ENCODE results near the gene TMEM131.
A peak's percentile ranks its signal among the peaks of the same experiment; 100 is the strongest.
"Not testable (repeated sequence)": the region's sequence is repeated elsewhere in the genome, so short reads cannot be mapped to it uniquely, and the experiment has no call there.

TMEM131 gene
- long read RNA-seq, full-length matches to known transcripts = 1 of 23 reads
- long read RNA-seq, partial matches to known transcripts = 16 of 23 reads
- long read RNA-seq, other reads (novel, unspliced or antisense) = 6 of 23 reads

- no peak for TF ChIP-seq SPI1 (IDR thresholded peaks at IDR 0.05; ENCODE audit: borderline replicate concordance, low read depth)
- peak; percentile 50 for TF ChIP-seq REST (IDR thresholded peaks at IDR 0.05; ENCODE audit: insufficient replicate concordance, low read depth)
- TF ChIP-seq, protein P1, sequence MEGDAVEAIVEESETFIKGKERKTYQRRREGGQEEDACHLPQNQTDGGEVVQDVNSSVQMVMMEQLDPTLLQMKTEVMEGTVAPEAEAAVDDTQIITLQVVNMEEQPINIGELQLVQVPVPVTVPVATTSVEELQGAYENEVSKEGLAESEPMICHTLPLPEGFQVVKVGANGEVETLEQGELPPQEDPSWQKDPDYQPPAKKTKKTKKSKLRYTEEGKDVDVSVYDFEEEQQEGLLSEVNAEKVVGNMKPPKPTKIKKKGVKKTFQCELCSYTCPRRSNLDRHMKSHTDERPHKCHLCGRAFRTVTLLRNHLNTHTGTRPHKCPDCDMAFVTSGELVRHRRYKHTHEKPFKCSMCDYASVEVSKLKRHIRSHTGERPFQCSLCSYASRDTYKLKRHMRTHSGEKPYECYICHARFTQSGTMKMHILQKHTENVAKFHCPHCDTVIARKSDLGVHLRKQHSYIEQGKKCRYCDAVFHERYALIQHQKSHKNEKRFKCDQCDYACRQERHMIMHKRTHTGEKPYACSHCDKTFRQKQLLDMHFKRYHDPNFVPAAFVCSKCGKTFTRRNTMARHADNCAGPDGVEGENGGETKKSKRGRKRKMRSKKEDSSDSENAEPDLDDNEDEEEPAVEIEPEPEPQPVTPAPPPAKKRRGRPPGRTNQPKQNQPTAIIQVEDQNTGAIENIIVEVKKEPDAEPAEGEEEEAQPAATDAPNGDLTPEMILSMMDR (IDR thresholded peaks at IDR 0.05; ENCODE audit: insufficient read depth, low read length) = no peak
- peak; percentile 48 for TF ChIP-seq POLR2AphosphoS5 (IDR thresholded peaks at IDR 0.05; ENCODE audit: low read depth)
- TF ChIP-seq GABPA (IDR thresholded peaks at IDR 0.05; ENCODE audit: low read depth) = no peak
- Histone ChIP-seq H3K4me3 (replicated peaks; ENCODE audit: insufficient read depth, low read length) (peak within 1 kb of the TSS; percentile 68), H3K27me3 (ENCODE audit: insufficient read depth, poor library complexity, severe bottlenecking) (no peaks in the 10 kb centered on the region), H3K27ac (replicated peaks) (peak within 1 kb of the TSS; percentile 88)
- peak; percentile 87 to 95 for DNase-seq (ENCODE audit: low read depth in 1 of 2, low spot score in 1 of 2)
Observed at GRCh38 chr2:97995734-97996624, at the start of gene TMEM131. Gene TMEM131, minus strand, starts transcription at chr2:97995948. Its CDS starts 286 bp downstream, at chr2:97995662.

GRCh38 chr2:98044730-98045129 lies 49.0 kb upstream of the TMEM131 start:
- DNase-seq (ENCODE audit: low read depth in 1 of 2, low spot score in 1 of 2); H3K27ac ChIP-seq (replicated peaks); H3K4me3 ChIP-seq (replicated peaks; ENCODE audit: insufficient read depth, low read length); H3K27me3 ChIP-seq (ENCODE audit: insufficient read depth, poor library complexity, severe bottlenecking): not testable (repeated sequence)

DNA sequence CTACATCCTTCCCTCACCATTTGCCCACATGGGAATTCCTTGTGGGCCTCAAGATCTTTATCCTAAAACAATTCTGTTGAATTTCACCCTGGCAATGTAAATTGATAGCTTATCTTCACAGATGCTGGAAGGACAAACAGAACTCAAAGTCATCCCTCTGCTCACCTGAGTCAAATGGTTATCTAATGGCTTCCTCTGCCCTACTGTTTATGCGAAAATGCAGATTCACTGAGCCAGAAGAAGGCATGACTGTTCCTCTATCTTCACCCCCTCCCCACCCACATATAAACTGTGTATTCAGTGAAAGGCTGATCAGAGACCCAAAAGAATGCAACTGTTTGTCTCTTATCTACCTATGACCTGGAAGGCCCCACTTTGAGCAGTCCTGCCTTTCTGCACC lies 47.4 kb upstream of the TMEM131 start:
- TF ChIP-seq SPI1 (IDR thresholded peaks at IDR 0.05; ENCODE audit: borderline replicate concordance, low read depth) (no peak), GABPA (IDR thresholded peaks at IDR 0.05; ENCODE audit: low read depth) (no peak), POLR2AphosphoS5 (IDR thresholded peaks at IDR 0.05; ENCODE audit: low read depth) (no peak), REST (IDR thresholded peaks at IDR 0.05; ENCODE audit: insufficient replicate concordance, low read depth) (no peak)
- TF ChIP-seq, protein P1 (IDR thresholded peaks at IDR 0.05; ENCODE audit: insufficient read depth, low read length) = no peak
- Histone ChIP-seq H3K27ac (replicated peaks) (no peak overlapping the region), H3K27me3 (ENCODE audit: insufficient read depth, poor library complexity, severe bottlenecking) (no peaks in the 10 kb centered on the region), H3K4me3 (replicated peaks; ENCODE audit: insufficient read depth, low read length) (no peak overlapping the region)
- DNase-seq (ENCODE audit: low read depth in 1 of 2, low spot score in 1 of 2) = no peak

DNA sequence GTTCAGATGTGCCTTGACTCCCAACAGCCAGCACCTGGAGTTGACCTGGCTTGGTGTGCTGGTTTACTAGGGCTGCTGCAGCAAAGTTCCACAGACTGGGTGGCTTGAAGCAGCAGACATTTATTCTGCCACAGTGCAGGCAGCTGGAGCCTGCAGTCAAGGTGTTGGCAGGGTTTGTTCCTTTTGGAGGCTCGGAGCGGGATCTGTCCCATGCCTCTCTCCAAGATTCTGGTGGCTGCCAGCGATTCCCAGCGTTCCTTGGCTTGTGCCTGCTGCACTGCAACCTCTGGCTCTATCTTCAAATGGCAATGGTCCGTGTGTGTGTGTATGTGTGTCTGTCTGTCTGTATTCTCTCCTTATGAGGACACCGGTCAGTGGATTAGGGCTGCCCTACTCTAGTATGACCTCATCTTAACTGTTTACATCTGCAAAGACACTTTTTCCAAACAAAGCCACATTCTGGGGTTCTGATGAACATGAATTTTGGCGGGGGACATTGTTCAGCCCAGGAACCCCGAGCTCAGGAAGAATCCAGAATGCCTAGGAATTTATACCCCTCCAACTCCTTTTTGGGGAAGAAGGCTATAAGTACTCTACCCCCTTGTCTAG lies 44.7 kb upstream of the TMEM131 start:
- Histone ChIP-seq H3K27me3 (ENCODE audit: insufficient read depth, poor library complexity, severe bottlenecking) (no peaks in the 10 kb centered on the region), H3K4me3 (replicated peaks; ENCODE audit: insufficient read depth, low read length) (no peak overlapping the region), H3K27ac (replicated peaks) (no peak overlapping the region)
- TF ChIP-seq REST (IDR thresholded peaks at IDR 0.05; ENCODE audit: insufficient replicate concordance, low read depth) (no peak), SPI1 (IDR thresholded peaks at IDR 0.05; ENCODE audit: borderline replicate concordance, low read depth) (no peak), POLR2AphosphoS5 (IDR thresholded peaks at IDR 0.05; ENCODE audit: low read depth) (no peak), GABPA (IDR thresholded peaks at IDR 0.05; ENCODE audit: low read depth) (no peak)
- TF ChIP-seq, protein P1 (IDR thresholded peaks at IDR 0.05; ENCODE audit: insufficient read depth, low read length) = no peak
- DNase-seq (ENCODE audit: low read depth in 1 of 2, low spot score in 1 of 2) = no peak

All from HL-60 (cell line).